Measurements from ENCODE around the gene ATP1A2.

ATP1A2 gene

GRCh38 chr1:160085686-160086455, 29.7 kb upstream of the ATP1A2 start:
- DNase-seq: peak; percentile 62 to 82 (median 68)

- no peak for DNase-seq
Observed at GRCh38 chr1:160086456-160086892, 29.1 kb upstream of the ATP1A2 start.

GRCh38 chr1:160087118-160087662, 28.4 kb upstream of the ATP1A2 start:
- no peak for DNase-seq

GRCh38 chr1:160089883-160090282, 25.7 kb upstream of the ATP1A2 start:
- DNase-seq: no peak

- DNase-seq: no peak
Observed at GRCh38 chr1:160090760-160091159, 24.8 kb upstream of the ATP1A2 start.

- DNase-seq: no peak
Observed at GRCh38 chr1:160091666-160092223, 23.8 kb upstream of the ATP1A2 start.

GRCh38 chr1:160092366-160093068, 23.0 kb upstream of the ATP1A2 start:
- DNase-seq: no peak

GRCh38 chr1:160093069-160093395, 22.5 kb upstream of the ATP1A2 start:
- no peak for DNase-seq

GRCh38 chr1:160093624-160094290, 21.8 kb upstream of the ATP1A2 start:
- DNase-seq: no peak

- DNase-seq: no peak
Observed at GRCh38 chr1:160094291-160094625, 21.3 kb upstream of the ATP1A2 start.

GRCh38 chr1:160094806-160095205, 20.8 kb upstream of the ATP1A2 start:
- DNase-seq: no peak

- no peak for DNase-seq
Observed at GRCh38 chr1:160095382-160096105, 20.0 kb upstream of the ATP1A2 start.

- DNase-seq: no peak
Observed at GRCh38 chr1:160096274-160097116, 19.1 kb upstream of the ATP1A2 start.

- peak in 3 of 6 experiments; percentile 7 to 19 (median 18) for DNase-seq
Observed at GRCh38 chr1:160097151-160097910, 18.2 kb upstream of the ATP1A2 start.

GRCh38 chr1:160097911-160098851, 17.4 kb upstream of the ATP1A2 start, which contains the start of gene IGSF8:
IGSF8 (minus strand) TSS chr1:160098619; CDS start chr1:160098472, 147 bp downstream.
- peak; percentile 26 to 100 (median 98) for DNase-seq

GRCh38 chr1:160098852-160099561, 16.6 kb upstream of the ATP1A2 start:
- DNase-seq: peak; percentile 95 to 100 (median 99)

GRCh38 chr1:160099716-160100375, 15.7 kb upstream of the ATP1A2 start:
- DNase-seq: no peak

- peak; percentile 65 to 86 (median 77) for DNase-seq
Observed at GRCh38 chr1:160101037-160101716, 14.4 kb upstream of the ATP1A2 start.

All from stimulated activated naive CD4-positive, alpha-beta T cell (primary cell).